ENCODE data around the gene LAMA3.
"Not testable (repeated sequence)": the region's sequence is repeated elsewhere in the genome, so short reads cannot be mapped to it uniquely, and the experiment has no call there.

The LAMA3 gene

DNA sequence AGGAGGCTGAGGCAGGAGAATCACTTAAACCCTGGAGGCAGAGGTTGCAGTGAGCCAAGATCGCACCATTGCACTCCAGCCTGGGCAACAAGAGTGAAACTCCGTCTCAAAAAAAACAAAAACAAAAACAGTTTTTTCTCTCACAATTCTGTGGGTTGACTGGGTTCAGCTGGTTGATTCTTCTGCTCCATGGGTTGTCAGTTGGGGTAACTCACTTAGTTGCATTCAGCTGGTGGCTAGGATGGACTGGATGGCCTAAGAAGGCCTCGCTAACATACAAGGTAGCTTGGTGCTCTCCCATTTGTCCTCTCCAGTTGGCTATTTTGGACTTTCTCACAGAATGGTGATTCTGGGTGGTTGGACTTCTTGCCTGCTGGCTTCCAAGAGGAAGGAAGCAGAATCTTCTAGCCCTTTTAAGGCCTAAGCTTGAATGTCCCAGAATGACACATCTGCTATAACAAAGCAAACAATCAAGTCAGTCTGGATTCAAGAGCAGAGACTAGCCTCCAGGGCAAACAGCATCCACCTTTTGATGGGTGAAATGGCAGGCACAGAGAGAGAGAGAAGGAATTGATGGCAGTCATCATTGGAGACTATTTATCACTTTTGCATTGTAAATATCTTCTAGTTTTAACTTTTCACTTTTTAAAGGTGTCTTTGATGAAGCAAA, 17.9 kb downstream of the LAMA3 start:
- DNase-seq (ENCODE audit: low spot score): no peak

DNA sequence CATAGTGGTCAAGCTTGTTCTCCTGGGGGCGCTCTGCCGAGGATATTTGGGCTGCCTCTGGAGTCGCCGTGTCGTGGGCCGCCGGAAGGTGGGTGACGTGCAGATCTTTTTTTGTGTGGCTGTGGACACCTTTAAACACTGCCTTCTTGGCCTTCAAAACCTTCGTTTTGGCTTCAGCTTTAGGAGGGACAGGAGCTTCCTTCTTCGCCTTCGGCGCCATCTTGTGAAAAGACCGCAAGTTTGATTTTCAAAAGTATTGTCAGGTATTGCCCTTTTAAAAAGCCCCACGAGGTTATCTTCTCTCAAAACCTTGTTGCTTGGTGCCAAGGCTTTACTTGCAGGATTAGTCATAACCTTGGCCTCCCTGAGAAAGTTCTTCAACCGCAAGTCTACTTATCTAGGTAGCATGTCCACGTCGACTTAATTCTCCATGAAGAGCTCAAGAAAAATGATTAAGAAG, 20.8 kb downstream of the LAMA3 start:
- no peak for DNase-seq (ENCODE audit: low spot score)

DNA sequence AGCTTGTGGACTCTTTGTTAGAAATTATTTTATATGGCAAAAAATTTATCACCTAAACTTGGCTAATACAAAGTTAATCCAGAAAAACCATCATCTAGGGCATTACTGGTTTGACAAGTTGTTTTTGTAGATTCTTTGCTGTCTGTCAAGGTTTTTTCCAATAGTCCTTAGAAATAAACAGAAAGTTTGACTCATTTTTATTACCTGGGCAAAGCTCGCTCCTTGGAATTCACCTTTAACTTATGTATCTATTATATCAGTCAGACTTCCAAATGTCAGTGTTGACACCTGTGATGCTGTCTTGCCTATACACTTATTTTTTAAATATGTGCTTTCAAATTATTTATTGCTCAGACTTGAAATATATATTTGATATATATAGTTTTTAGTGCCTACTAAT, 21.7 kb downstream of the LAMA3 start:
- DNase-seq (ENCODE audit: low spot score): no peak

DNA sequence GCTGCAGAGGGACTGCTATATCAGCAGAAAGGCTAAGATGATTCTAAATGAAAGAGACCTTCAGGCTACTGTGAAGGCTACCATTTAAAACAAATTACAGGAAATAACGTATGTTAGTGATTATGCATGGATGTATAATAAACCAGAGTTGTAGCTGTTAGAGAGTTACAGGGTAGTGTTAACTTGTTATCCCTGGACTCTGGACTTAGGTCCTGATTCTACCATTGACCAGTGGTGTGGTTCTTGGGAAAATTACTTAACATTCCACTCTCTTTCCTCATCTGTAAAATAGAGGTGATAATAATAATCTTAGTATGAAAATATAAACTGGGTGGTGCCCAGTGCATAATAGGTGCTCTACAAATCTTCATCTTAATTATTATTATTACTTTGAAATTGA, 22.2 kb downstream of the LAMA3 start:
- DNase-seq (ENCODE audit: low spot score): no peak

DNA sequence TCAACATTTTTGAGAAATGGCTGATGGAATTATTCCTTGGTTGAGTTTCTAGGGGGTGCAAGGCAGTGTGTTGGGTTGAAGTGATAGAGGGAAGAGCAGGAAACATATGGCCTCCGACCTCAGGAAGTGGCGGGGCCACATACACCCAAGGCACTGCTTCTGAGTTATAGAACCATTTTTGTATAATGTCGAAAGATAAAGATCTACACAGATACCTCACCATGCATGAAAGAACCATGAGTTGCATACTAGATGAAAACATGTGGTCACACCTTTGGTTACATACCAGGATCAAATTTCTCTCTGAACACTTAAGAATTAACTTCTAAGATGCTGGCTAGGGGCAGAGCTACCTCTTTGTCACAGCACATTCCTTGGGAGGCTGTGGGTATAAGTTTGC, 23.2 kb downstream of the LAMA3 start:
- DNase-seq (ENCODE audit: low spot score): no peak

DNA sequence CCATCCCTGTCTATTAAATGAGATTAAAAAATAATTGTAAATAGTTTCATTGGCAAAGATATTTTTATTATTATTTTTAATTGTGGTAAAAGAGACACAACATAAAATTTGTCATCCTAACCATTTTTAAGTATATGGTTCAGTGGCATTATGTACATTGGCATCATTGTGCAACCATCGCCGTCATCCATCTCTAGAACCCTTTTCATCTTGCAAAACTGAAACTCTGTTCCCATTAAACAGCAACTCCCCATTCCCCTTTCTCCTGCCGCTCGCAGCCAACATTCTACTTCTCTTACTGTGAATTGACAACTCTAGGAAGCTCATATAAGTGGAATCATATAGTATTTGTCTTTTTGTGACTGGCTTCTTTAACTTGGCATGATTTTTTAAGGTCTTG, 25.3 kb downstream of the LAMA3 start:
- DNase-seq (ENCODE audit: low spot score): no peak

DNA sequence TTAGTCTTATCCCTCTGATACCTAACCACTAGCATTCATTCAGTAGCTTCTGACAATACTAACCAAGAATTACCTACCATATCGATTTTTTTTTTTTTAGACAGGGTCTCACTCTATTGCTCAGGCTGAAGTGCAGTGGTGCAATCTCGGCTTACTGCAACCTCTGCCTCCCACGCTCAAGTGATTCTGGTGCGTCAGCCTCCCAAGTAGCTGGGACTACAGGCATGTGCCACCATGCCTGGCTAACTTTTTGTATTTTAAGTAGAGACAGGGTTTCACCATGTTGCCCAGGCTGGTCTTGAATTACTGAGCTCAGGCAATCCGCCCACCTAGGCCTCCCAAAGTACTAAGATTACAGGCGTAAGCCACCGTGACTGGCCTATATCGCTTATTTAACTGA, 26.8 kb downstream of the LAMA3 start:
- DNase-seq (ENCODE audit: low spot score): not testable (repeated sequence)

DNA sequence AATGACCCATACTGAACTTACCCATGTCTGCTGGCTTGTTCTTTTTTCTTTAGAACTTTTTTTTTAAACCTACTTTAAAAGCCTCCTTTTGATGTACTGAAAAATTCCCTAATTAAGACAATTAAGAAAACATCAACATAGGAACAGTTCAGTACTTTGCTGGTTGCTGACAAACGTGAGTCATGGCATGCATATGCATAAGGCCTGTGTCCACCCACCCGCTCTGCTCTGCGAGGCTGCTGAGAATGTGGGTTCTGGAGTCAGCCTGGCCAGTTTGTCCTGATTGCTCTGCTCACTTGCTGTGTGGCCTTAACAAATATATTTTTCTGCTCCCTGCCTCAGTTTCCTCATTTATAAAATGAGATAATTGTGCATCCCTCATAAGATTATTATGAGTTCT, 27.3 kb downstream of the LAMA3 start:
- no peak for DNase-seq (ENCODE audit: low spot score)

DNA sequence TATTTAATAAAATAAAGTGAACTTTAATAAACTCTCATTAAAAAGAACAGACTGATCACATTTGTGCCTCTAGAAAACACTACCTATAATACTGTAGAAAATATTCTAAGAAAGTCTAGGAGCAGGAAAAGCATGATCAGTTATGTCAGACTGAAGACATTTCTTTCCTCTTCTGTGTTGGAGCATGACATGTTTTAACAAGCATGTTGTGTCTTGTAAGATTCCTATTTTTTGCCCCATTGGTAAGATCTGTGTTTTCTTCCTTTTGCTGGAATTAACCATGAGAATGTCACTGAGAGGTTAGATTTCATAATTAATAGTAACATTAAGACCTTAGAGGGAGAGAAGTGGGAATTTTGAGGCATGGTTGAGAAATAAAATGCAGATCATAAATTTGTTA, 27.7 kb downstream of the LAMA3 start:
- DNase-seq (ENCODE audit: low spot score): no peak

DNA sequence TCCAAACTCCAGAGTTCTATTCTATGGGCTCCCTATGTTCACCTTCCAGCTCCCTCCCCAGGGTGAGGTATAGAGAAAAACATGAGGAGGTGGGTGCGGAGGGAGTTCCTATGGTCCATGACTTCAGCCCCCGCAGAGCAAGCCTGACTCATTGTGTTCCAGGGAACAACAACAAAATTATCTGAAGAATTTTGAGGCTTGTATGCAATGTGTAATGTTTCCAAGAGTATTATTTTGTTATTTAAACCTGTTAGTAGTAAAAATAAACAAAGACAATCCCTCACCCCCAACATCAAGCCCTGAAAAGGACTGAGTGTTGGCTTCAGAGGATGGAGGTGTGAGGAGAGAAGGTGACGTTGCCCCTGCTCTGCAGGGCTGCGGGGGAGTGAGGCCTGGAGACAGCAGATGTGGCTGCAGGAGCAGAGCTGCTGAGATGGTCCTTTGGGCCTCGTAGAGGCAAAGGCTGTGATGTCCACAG, 29.0 kb downstream of the LAMA3 start:
- DNase-seq (ENCODE audit: low spot score): no peak

DNA sequence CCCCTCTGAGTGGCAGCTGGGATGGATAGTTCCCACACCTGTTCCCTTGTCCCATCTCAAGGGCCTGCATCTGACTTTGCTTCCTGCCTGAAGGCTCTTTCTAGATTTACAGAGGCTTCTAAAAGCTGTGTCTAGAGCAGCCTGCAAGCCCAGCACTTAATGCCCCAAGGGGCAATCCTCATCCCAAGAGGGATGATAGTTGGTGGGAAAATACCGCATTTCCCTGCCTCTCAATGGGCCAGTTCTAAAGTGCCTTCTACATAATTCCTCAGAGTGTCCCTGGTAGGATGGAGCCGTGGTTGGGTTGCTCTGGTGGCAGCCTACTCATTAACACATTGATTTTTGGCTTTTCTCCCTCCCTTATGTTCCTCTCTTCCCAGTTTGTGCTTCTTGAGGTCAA, 29.5 kb downstream of the LAMA3 start:
- DNase-seq (ENCODE audit: low spot score): no peak

DNA sequence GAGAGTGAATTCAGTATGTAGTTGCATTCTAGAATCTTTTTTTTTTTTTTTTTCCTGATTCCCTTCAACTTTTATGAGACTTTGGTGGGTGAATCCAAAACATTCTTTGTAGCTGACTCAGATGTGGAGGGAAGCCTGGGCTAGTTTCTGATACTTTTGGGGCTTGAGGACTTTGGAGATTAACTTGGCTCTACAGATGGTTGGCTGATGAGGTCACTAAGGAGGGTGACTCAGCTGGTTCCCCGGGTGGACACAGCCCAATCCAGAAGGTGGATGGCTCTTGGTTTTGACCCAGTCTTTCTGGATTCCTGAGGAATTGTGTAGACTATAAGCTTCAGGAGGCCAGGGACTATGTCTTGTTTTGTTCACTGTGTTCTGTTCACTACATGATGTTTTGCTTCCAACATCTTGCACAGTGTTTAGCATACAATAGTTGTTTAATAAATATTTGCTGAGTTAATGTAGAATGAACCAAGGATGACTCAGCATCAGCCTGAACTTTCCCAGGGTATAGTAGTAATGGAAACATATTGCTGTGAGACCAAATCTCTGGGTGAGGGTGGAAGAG, 30.5 kb downstream of the LAMA3 start:
- no peak for DNase-seq (ENCODE audit: low spot score)

DNA sequence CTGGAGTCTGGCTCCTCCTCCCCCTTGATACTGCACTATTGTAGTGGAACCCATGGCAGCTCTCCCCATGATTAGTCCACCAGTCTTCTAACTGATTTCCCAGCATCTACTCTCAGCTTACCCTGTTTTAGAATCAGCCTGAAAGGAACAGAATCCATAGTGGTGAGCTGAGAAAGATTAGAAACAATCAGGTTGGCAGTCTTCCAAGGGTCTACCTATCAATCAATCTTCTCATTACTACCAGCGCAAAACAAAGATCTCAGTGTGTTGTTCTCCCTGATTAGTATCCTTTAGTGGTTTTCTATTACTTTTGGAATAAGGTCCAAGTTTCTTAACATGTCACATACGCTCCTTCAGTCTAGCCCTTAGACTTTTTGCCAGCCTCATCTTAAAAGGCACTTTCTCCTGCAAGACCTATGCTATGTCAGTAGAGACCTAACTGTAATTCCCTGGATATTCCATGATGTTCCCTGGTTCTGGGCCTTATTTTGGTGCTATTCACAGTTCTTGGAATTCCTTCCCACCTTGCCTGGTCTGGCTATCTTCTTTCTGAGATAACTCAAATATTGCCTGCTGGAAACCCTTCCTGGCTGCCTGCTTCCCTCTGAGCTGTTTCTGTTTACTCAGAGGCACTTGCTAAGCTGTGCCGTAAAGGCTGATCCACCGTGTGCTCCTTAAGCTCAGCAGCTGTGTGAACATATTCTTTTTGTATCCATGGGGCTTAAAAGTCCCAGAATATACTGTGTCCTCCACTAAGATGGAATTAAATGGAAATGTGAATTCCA, 32.6 kb downstream of the LAMA3 start:
- DNase-seq (ENCODE audit: low spot score): no peak

DNA sequence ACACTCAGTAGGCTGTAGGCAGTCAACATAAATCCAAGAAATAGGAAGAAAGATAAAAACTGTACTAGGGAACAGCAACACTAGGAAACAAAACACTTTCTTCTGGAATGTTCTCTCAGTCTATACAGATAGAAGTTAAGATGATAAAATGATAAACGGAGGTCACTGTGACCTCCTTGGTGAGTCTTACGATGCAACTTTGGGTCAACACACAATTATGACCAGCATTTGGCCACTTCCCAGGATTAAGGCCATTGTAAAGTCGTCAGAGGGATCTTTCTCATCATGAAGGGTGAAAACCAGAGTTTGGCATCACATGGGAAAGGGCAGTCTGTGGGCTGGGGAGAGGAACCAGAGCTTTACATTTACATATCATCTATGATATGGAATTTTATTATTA, 33.4 kb downstream of the LAMA3 start:
- no peak for DNase-seq (ENCODE audit: low spot score)

DNA sequence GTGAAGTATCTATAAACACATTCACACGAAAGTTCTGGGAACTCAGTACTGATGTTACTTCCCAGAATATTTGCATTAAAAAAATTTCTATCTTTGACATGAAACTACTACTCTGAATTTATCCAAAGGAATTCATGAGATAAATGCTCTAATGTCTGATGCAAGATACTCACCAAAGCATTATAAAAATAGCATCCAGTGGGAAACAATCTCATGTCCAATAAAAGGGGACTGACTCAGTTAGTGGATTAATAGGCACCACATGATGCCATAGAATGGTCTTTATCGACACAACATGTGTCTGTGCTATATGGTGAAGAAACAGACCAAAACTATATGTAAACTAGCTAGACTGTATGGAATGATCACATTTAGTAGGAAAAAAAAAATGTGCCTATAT, 33.9 kb downstream of the LAMA3 start:
- DNase-seq (ENCODE audit: low spot score): no peak

DNA sequence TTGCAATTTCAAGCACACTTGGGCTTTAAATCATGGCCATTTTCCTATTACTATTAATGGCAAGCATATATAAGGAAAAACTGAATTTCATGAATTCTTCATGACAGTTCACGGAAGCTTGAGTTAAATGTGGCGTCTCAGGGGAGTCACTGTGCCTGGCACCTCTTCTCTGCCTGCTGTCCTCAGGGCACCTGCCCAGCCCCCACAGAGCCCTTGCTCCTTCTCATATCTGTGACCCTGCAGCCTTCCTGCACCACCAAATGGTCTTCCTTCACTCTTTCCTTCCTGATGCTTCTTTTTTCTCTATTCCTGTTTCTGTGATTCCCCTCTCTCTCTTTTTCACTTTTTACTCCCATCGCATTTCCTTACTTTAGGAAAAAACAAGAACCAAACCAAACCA, 35.4 kb downstream of the LAMA3 start:
- DNase-seq (ENCODE audit: low spot score): no peak

DNA sequence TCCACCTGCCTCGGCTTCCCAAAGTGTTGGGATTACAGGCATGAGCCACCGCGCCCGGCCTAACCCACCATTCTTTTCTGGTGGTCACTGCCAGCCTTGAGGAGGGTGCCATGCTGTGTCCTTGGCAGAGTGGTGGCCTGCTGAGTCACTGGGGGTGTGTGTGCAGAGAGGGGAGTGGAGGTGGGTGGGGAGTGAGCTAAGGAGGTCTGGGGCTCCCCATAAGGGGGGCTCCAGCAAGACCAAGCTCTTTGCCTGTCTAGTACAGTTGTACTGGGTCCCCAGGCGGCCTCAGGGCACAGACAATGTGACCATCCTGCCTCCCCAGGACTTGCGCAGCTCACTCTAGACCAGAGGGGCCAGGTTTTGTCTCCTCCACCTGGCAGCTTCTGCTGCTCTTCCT, 36.1 kb downstream of the LAMA3 start:
- DNase-seq (ENCODE audit: low spot score): no peak

DNA sequence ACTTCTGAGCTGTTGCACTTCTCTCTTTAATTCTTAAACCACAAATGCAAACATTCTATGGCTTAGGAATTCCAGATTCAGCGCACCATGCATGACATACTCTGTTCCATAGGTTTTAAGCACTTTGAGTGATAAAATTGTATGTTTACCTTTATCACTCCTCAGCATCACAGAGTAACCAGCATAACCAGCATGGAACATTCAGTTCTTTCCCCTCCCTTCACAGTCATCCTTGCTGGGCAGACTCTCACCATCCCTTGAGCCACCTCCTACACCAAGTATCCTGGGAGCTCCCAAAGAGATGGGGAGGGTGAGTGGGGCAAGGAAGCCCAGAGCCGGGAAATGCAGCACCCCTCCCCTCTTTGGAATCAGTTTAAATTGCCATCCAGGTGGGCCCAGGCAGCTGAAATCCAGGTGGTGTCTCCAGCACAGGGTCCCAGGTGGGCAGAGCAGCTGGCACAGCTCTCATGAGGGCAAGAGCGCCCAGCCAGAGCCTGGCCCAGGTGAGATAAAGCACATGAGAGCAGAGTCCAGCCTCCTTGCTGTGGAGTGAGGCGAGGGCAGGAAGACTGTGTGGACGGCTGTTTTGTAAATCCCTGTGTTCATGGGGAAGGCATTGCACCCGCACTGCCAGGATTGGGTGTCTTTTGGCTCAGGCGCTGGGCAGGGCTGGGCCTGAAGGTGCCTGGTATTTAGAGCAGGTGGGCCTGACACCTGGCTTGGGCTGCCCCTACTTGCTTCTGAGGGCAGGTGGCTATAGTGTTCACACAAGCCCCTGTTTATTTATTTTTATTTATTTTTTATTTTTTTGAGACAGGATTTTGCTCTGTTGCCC, 36.8 kb downstream of the LAMA3 start:
- no peak for DNase-seq (ENCODE audit: low spot score)

DNA sequence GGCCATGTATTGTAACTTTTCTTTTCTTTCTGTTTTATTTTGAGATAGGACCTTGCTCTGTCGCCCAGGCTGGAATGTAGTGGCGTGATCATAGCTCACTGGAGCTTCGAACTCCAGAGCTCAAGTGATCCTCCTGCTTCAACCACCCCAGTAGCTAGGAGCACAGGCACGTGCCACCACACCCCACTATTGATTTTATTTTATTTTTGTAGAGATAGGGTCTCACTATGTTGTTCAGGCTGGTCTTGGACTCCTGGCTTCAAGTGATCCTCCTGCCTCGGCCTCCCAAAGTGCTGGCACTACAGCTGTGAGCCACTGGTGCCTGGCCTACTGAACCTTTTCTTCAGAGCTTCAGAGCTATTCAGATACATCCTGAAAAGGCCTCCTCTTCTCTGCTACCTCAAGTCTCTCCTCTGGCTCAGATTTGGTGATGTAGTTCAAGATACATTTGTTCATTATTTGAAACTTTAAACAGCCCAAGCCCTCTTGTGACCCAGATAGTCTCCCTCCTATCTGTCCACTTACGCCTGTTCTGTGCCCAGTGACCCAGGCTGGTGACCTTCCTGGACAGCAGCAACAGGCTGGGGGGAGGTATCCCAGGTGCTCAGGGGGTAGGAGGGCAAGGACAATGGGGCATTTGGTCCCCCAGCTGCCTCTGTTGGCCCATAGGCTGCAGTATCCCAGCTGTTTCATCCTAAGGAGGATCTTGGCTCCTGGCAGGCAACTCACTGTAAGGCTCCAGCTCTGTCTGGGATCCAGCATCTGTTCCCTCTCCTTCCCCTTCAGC, 38.6 kb downstream of the LAMA3 start:
- DNase-seq (ENCODE audit: low spot score): no peak

DNA sequence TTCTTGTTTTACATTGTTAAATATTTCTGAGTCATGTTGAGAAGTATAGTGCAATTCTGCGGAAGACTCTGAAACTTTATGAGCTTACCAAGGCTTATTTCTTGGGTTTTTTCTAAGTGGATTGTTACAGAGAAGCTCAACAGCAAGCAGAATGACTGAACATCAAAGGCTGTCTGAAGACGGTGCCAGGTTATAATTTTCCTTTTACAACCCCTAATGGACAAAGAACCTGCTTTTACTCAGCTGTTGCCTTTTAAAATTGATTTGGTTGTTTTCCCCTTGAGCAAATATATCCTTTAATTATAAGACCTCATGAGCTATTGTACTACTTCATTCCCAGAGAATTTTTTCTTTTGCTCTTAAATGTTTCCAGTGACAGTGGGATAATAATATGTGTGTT, 41.6 kb downstream of the LAMA3 start:
- DNase-seq (ENCODE audit: low spot score): no peak

DNA sequence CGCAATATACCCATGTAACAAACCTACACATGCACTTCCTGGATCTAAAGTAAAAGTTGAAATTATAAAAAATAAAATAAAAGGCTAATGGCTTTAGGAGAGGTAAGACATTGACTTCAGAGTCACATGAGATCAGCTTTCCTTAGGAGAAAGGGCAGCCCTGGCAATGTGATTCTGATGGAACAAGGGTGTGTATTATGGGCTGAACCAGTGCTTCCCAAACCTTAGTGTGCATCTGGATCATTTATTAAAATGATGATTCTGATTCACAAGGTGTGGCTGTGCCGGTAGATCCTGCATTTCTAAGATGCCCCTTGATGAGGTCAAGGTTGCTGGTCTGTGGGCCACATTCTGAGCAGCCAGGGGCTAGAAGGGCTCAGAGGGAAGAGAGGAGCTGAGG, 42.6 kb downstream of the LAMA3 start:
- DNase-seq (ENCODE audit: low spot score): no peak

DNA sequence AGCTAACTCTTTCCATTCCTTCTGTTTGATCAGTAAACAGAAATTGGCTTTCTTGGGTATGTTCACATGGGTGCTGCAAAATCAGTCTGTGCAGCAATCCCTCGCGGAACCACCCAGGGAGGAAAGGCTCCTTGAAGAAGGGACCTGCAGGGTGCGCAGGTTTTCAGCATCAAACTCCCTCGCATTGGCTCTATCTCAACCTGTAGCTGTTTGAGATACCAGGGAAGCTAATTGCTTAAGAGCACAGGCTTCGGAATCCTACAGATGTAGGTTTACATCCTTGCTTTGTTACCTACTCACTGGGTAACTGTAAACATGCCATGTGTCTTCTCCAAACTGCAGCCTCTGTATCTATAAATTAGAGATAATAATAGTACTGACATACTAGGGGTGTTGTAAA, 43.2 kb downstream of the LAMA3 start:
- DNase-seq (ENCODE audit: low spot score): no peak
